ENCODE data around the gene SLITRK6.
"Not testable (repeated sequence)": the region's sequence is repeated elsewhere in the genome, so short reads cannot be mapped to it uniquely, and the experiment has no call there.

SLITRK6 gene

GRCh38 chr13:85743201-85743770 is 55.9 kb downstream of the SLITRK6 start:
- DNase-seq (ENCODE audit: low read depth); H3K4me3 ChIP-seq (ENCODE audit: low read depth, low read length): not testable (repeated sequence)
